Stimulated activated CD4-positive, alpha-beta T cell treated with anti-CD3 and anti-CD28 coated beads, Interleukin-15, amount 100 ng/mL, for 48 hours (primary cell): Measurements from ENCODE around the gene FAM151B.

Source experiments
- DNase-seq, 2 donors: peaks; one replicate each; pipeline ENCODE4 v3.0.0-alpha.2; 2020; ENCODE audit warnings: low read depth in 2 of 2

The FAM151B gene

GRCh38 chr5:80588858-80589540, 101.1 kb downstream of the FAM151B start:
- no peak for DNase-seq

GRCh38 chr5:80590766-80591165, 102.9 kb downstream of the FAM151B start:
- DNase-seq = no peak

GRCh38 chr5:80591352-80591751, 103.5 kb downstream of the FAM151B start:
- DNase-seq = no peak

GRCh38 chr5:80592105-80592504, 104.2 kb downstream of the FAM151B start:
- no peak for DNase-seq
